GM18526 (cell line): ENCODE results near the gene CCDC187.

Experiments used
- POLR2A ChIP-seq: IDR thresholded peaks from 3 replicates; pipeline ENCODE4 v1.6.1; 2011; ENCODE audit not compliant: insufficient read length; ENCODE audit errors: extremely low read depth

The CCDC187 gene

GRCh38 chr9:136300866-136301265 is 3.0 kb downstream of the CCDC187 start:
- TF ChIP-seq POLR2A = no peak

GRCh38 chr9:136300016-136300545 is 3.8 kb downstream of the CCDC187 start:
- no peak for TF ChIP-seq POLR2A

- no peak for TF ChIP-seq POLR2A
Measured at GRCh38 chr9:136299541-136299940, 4.4 kb downstream of the CCDC187 start.

- no peak for TF ChIP-seq POLR2A
Measured at GRCh38 chr9:136299116-136299515, 4.8 kb downstream of the CCDC187 start.

- TF ChIP-seq POLR2A = no peak
Measured at GRCh38 chr9:136297766-136298735, 5.8 kb downstream of the CCDC187 start.

- TF ChIP-seq POLR2A = no peak
Measured at GRCh38 chr9:136297016-136297691, 6.7 kb downstream of the CCDC187 start.

GRCh38 chr9:136296434-136297015 is 7.4 kb downstream of the CCDC187 start:
- TF ChIP-seq POLR2A = no peak

GRCh38 chr9:136295542-136296433 is 8.1 kb downstream of the CCDC187 start:
- TF ChIP-seq POLR2A = no peak

GRCh38 chr9:136295055-136295454 is 8.8 kb downstream of the CCDC187 start:
- TF ChIP-seq POLR2A = no peak

- TF ChIP-seq POLR2A = no peak
Measured at GRCh38 chr9:136294437-136294836, 9.5 kb downstream of the CCDC187 start.

GRCh38 chr9:136293476-136294077 is 10.3 kb downstream of the CCDC187 start:
- TF ChIP-seq POLR2A = no peak

GRCh38 chr9:136292591-136293448 is 11.1 kb downstream of the CCDC187 start:
- no peak for TF ChIP-seq POLR2A

- TF ChIP-seq POLR2A = no peak
Measured at GRCh38 chr9:136292026-136292538, 11.8 kb downstream of the CCDC187 start.
